ENCODE data around the gene CFAP65.

DNA sequence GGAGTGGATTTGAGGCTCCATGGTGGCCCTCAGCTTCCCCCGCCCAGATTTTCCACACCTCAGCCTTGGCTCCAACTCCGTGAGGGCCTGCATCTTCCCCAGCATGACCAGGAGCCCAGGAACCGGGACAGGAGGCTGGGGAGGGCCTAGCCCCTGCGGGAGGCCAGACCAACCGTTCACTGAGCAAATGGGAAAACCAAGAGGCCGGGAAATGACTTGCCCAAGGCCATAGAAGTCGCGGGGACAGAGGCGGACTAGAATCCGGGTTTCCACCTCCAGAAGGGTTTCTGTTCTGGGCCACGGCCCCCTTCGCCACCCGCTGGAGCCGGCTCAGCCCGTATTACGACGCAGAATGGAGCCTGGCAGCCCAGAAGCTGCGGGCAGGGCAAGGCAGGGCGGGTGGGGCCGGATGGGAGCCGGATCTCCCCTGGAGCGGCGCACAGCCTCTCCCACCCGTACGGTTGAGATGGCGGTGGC, 40.2 kb downstream of the CFAP65 start:
- TF ChIP-seq, protein P1, sequence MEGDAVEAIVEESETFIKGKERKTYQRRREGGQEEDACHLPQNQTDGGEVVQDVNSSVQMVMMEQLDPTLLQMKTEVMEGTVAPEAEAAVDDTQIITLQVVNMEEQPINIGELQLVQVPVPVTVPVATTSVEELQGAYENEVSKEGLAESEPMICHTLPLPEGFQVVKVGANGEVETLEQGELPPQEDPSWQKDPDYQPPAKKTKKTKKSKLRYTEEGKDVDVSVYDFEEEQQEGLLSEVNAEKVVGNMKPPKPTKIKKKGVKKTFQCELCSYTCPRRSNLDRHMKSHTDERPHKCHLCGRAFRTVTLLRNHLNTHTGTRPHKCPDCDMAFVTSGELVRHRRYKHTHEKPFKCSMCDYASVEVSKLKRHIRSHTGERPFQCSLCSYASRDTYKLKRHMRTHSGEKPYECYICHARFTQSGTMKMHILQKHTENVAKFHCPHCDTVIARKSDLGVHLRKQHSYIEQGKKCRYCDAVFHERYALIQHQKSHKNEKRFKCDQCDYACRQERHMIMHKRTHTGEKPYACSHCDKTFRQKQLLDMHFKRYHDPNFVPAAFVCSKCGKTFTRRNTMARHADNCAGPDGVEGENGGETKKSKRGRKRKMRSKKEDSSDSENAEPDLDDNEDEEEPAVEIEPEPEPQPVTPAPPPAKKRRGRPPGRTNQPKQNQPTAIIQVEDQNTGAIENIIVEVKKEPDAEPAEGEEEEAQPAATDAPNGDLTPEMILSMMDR (IDR thresholded peaks at IDR 0.05), result no peak
- TF ChIP-seq POLR2A (IDR thresholded peaks at IDR 0.05), result no peak
- no peak for TF ChIP-seq POLR2AphosphoS5 (IDR thresholded peaks at IDR 0.05; ENCODE audit: insufficient read depth in 1 of 2, low read depth in 1 of 2)

Data from vagina (tissue), 2 donors.